LoVo (cell line): ENCODE results near the gene STK39.

Source experiments
- DNase-seq: peaks from one replicate; pipeline ENCODE4 v3.0.0-alpha.2; 2016; ENCODE audit warnings: low spot score

STK39 gene

DNA sequence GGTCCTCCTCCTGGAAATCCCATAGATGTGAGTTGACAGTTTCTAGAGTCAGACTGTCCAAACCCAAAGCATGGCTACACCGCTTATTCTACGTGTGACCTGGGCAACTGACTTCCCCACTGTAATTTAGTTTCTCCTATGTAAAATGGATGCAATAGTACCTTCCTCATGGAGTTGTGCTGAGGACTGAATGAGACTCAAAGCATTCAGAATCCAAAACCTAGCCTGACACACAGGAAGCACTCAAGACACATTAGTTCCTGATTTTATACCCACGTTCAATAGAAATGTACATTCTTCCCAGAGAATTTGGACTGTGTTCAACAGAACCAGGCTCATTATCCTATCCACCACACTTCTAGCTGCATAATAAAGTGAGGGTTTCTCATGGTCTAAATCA is 88.8 kb downstream of the STK39 start:
- no peak for DNase-seq

DNA sequence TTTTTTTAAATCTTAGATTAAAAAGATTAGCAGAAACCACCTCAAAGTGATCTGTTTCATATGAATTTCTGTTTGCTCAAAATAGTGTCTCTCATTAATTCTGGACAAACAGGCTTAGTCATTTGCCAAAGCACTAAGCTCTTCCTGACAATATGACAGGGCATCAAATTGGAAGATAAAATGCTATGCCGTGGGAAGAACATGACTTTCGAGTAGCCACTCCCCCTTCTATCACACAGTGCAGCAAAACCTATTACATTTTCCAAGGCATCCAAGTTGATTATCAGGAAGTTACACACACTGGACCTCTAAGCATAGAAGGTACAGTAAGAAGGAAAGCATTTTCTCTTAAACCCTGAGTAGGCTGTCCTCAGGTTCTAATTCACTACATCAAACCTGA is 89.5 kb downstream of the STK39 start:
- peak; percentile 56 for DNase-seq

DNA sequence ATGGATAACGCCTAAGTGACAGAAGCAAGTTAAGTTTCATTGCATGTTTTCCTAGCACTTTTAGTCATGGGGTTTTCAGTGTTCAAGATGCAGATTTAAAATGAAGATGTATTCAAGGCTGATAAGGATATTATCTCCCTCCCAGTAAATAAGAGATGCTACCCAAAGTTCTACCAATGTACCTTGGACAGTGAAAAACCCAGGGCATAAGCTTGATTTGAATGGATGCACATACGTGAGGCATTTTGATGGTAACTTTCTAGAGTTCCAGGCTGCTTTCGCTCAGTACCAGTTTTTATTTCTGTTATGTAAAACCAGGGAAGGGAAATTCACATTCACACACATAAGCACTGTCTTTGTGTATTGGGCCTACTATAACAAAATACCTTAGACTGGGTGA is 90.3 kb downstream of the STK39 start:
- no peak for DNase-seq

DNA sequence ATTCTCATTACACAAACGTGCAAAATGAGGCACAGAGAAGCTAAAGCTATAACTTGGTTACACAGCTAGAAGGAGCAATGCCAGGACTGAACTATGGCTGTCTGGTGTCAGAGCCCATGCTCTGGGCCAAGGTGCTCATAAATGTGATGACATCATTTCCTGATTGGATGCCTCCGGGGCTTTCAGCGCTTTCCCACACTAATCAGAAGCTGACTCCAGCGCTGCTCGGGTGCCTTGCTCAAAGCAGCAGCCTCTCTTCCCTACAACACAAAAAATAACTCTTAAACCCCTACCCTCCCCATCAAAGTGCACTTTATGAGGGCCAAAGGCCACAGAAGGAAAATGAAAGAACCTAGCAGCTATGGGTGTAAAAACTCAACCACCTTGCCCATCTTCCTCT is 90.7 kb downstream of the STK39 start:
- DNase-seq: peak; percentile 81

DNA sequence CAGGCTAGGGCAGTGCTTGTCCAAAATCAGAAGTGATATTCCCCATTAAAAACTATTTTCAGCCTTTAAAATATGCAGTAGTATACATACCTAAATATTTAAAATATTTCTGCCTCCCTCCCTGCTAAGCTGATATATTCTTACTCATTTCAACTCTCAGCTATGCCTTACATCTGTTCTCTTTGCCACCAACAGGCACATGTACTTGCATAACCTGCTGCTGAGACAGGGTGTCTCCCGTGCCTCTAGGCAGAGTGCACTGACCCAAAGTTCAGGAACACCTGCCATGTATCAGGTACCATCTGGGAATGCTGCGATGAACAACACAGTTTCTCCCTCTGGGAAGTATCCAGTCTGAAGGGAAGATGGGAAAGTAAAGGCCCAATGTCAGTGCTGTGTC is 91.7 kb downstream of the STK39 start:
- no peak for DNase-seq

DNA sequence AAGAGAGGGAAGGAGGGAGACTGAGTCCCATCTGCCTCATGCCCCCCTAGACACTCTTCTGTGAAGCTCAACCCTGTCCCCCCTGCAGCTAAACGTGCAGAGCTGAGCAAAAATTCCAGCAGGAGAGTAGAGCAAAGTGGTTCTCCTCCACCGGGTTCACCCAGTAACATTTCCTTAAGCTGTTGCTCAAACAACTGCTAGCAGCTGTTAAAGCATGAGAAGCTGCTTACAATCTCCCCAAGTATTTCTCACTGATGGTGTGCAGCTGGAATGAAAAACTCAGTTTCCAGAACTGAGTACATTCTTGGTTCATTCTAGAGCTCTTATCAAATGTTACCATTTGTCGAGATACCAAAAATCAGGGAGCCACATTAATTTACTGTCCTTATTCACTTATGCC is 92.3 kb downstream of the STK39 start:
- DNase-seq: no peak

DNA sequence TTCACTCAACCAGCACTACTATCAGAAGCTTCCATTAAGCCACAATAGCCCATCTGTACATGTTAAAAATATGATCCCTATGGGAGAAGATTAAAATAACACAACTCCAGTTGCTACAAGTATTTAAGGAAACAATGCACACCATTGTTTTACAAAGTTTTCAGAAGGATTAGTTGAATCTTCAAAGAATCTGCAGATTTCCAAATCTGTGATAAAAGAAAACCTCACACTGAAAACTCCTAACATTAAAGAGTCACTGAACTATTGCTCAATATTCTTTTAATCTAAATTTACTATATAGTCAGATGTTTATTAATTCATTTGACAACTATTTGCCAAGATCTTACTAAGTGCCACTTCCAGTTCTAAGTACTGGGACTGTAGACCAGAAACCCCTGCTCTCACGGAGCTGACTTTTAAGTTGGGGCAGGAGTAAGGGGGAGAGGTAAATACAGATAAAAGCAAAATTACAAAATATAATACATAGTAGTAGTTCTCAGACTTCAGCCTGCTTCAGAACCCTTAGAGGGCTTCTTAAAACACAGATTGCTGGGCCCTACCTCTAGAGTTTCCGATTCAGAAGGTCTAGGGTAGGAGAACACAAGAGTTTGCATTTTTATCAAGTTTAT is 94.4 kb downstream of the STK39 start:
- DNase-seq: no peak

DNA sequence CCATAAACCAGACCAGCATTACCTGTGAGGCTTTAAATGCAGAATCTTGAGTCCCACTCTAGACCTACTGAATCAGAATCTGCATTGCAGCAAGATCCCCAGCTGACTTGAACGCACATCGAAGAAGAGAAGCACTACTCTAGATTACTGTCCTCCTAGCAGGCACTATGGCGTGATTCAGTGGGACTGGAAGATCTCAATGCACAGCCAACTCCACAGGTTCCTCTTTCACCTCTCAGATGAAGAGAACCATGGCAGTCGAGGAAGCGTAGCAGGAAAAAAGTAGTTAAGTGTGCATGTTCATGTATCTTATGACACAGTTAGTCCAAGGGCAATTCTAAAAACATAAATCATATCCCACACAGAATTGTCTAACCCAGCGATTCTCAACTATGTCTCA is 97.4 kb downstream of the STK39 start:
- DNase-seq: no peak

DNA sequence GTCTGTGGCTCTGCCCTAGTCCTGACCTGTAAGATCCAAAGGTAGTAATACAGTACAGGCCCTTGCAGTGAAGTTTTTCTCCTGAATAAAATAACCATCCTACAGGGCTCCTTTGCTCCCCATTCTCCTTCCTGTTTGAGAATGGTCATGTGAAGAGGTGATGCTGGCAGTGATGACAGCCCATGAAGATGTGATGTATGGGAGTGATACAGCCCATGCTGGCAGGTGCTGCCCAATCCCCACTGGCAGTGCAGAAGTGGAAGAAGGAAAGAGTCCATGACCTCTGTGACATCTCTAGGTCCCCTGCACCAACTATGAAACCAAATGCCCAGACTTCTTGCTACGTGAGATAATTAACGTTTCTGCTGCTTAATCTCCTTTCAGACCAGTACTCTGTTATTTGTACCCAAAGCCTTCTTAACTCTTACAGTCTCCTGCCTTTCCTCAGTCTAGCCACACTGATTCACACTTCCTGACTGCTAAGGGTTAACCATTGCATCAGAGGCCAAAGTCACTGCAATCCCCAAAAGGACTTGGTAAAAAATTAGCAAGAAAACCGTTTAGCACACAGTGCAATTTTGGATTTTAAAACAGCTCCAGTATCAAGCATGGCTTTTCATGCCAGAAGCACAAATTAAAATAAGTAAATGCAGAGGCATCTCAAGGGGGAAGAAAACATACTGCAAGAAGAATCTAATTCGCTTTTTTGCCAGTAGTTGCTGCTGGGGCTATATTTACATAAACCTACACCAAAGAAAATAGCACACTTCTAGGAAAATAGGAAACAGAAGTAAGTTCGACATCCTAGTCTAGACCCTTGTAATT is 98.0 kb downstream of the STK39 start:
- DNase-seq: no peak

DNA sequence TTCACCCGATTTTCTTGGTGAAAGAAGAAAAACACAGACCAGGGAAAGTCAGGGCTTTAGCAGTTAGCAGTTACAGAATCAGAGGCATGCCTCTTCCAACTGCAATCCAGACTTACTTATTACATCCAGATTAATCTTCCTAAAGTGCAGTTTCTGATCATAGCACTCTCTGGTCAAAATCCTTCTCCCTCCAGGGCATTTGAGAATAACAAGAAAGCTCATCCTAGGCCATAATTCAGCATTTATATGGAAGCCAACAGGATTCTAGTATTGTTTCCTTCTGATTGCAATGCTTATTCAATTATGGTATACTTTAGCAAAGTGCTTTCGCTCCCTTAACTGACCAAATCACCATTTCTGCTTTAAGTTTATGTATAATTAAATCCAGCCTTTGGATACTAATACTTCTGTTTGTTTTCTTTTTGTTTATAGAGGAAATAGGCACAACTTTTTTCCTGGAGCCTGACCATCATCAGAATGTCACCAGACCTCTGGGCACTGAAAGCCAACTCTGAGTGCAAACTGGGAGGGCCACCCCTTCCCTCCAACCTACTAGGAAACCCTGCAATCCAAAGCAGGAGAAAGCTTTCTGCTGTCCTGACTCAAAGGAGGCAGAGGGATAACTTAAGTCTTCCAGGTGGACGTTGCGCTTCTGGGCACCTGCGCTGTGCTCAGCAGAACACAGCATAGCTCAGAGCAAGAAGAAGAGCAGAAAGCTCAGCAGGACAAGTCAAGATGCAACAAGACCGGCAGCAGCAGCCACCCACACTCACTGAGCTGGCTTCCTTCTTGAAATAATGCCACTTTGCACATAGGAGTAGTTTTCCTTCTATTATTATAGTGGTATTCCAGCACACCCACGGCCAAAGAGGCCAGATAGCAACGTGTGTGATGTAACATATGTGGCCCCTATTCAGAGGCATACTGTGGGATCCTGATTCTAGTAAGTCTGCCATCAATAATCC is 99.3 kb downstream of the STK39 start:
- no peak for DNase-seq

DNA sequence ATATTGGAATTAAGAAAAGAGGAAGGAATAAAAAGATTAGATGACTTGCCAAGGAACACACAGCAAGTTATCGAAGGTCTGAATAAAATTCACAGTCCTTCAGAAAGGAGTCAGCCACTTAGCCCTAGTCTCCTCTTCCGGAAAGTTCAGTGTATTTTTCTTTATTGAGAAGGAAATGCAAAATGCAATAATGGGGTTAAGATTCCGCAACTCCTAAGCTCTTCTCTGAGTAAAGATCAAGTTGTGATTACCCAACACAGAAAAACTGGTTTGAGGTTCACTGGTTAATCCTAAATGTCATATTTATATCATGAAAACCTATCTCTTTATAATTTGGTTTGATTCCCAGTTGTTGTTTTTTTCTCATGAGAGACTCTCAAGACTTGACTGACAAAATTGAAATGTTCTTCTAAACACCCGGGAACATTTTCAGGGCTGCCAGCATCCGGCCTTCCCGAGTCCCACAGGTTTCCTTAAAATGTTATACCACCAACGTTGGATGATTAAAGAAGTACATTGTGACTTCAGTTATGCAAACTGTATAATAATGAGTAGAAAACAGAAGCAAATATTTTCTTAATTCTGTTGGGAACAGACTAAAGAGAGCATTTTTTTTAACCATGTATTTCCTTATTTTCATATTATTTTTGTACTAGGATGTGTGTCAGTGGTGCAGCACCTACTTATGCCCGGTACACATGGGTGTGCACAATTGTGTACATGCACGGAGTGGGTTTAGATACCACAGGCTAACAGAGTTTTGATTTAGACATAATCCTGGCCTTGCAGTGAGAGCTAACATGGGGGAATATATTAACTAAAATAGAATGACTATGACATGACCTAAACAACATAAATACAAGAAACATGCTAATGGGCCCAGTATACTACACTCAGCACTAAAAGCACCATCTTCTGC is 100.2 kb downstream of the STK39 start:
- no peak for DNase-seq

DNA sequence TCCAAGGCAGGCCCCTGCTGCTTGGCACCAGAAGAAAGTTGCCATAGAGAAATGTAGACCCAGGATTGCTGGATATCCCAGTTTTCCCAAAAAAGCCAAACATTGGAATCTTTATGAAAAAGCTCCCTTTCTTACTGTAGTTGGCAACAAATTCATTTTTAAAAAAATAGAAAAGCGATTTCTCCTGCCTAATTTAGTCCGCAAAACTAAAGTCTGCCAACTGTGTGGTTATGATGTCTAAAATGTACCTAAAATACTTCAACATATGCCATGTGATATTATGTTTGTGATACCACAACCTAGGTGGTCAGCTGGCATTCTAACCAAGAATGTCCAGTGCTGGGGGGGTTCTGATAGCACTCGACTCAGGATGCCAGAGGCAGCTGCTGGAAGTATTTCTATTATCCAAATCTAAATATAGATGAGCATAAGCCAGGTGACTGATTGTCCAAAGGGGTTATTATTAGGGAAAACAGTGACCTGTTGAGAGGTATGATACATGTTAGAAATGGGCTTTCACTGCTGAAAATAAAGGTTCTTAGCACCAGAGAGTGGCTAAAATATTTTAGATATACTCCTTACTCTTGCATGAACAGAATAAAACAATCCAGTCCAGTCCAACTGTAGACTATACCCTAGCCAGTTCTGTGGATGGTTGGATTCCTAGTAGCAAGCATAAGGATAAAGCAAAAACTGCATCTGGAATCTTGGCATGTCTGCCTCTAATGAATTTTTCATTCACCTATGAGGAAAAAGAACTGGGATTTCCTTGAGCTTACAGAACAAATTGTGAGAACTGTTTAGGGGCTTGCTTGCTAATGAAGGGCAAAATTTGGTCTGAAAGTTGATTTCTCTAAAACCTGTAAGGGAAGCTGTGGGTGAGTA is 101.7 kb downstream of the STK39 start:
- DNase-seq: no peak

DNA sequence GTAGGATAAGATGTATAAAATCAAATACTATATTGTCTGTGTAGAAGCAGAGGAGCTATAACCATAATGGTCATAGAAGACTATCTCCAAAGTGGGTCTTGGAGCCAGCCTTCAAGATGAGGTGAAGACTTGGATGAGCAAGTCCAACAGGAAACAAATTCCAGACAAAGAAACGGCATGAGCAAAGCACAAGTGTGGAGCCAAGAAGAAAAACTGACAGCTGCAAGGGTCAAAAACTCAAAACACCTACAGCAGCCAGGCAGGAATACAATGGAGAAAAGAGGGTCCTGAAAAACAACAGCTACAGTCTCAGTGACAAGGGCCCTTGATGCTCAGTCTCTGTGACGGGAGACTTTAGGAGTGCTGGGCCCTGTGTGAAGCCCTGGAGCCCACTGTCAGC is 102.4 kb downstream of the STK39 start:
- DNase-seq: no peak

DNA sequence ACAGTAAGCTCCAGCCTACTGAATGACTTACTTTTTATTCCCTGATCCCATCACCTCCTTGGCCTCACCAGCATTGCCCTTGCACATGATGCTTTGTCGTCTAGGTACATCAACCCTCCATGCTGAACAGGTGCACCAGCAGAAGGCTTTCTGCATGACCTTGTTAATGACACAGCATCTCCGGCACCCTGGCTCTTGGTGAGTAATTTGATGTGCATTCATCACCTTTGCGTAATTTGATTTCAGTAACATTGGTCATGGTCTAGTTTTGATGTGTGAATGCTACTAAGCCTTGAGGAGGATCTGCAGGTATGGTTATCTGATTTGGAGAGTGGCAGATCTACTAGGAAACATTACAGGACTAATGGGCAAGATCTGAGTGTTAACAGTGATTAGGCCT is 103.6 kb downstream of the STK39 start:
- DNase-seq: no peak

DNA sequence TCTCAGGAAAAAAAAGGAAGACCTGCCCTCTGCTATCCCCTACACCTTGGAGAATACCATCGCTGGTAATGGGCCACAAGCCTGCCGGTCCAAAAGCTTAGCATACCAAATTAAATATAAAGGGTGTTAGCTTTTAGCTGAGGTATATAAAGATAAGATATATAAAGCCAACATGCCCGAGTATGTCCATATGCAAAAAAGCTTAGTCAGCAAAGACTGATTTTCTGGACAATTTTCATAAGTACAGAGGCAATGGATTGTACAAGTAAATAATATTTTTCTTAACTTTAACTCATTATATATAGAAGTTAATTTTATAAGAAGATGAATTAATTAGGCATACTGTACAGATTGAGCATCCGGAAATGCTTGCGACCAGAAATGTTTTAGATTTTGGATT is 106.5 kb downstream of the STK39 start:
- no peak for DNase-seq

DNA sequence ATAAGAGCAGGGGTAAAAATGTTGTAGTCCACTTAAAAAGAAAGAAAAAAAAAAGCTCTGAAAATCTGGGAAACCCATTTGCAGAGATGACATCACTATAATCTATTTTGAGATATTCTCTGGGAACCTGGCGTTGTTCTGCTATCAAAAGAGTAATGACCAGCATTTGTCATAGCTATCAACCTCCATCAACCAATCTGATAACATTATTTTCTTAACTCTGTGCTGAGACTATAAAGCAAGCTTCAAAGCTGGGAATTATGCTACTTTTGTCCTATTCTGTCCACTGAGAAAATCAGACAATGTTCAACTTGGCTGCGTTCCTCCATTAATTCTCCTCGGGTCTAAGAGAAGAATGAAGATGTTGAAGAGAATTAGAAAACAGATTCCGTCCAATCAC is 107.5 kb downstream of the STK39 start:
- no peak for DNase-seq

DNA sequence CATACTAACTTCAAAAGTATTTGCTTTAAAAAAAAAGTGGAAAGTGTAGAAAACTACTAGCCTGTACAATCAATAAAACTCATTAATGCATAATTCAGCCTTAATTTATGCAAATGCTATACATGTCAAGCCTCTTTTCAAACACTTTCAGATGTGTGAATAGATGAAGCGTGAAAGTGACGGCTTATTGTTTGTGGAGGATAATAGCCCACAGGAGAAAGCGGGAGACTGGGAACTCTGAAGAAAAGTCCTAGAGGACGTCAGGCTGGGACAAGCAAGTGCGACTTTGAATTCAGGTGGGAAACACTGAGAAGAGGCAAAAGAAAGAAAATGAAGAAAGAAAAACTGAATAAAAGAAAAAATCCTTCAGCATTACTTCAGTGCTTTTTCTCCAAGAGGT is 108.5 kb downstream of the STK39 start:
- no peak for DNase-seq

DNA sequence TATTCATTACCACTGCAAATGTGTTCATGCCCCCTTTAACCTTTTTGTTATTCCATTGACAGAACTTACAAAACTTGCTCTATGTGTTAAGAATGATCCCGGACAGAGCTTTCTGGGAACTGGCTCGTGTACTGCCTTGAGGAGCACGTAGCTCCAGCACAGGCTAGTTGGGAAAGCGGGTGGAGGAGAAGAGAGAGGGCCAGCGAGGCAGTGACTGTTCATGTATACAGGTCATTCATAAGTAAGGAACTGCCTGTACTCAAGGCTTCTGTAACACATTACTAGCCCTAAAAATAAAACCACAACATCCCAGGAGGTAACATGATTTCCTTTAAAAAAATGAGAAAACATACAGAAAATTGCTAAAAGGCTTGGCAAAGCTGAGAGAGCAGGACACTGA is 109.0 kb downstream of the STK39 start:
- no peak for DNase-seq

DNA sequence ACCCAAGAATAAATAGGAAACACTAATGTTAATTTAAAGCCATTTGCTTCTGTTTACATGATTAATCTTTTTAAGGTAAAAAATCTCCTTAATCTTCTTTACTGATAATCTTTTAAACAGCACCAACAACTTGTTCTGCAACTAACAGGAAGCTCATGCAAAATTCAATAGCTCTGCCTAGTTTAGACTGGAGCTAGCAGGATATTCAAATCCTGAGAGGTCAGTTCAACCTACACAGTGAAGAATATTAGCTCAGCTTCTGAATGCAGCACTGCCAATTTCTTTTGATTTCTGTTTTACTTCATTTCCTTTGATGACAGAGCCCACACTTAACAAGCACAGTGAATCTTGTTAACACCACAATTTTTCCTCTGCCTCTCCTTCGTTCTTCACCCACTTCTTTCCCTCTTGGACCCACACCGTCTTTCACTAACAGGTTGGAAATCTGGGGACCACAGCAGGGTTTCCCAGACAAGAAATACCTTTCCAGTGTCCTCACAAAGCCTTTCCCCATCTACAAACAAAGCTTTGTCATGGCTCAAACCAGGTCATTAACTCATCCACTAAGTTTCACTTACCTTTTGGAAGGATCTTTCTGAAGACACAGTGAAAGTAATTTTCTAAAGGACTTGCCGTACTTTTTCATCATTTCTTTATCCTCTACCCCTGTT is 109.8 kb downstream of the STK39 start:
- no peak for DNase-seq

DNA sequence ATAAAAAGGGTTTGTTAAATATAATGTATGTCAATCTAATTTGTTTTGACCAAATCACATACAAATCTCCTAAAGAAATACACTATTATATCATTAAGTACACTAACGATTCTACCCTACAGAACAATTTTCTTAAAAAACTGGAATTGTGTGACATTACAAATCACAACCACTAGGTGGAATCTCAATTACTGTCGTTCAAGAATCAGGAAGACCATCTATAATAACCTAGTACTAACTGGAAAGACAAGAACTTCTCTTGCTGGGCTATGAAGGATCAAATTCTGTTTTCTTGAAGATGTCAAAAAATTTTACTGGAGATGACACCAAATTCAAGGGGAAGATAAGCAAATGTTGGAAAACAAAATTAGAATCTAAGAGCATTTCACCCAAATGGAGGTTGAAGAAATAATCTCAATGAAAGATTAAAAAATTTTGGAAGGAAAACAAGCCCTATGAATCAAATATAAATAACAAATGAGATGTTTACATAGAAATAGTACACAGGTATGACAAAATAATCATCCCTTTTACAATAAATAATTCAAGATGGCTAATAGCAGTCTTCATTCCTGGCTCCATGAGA is 110.9 kb downstream of the STK39 start:
- peak; percentile 67 for DNase-seq
